GM18907 (cell line): ENCODE data around the gene TRIL.

ENCODE experiments used
- ATAC-seq: cut with Tn5 transposase; IDR thresholded peaks from one replicate; pipeline ENCODE4 v1.9.1; 2021; ENCODE audit warnings: mild to moderate bottlenecking, moderate library complexity; ENCODE audit not compliant: unreplicated experiment

Gene TRIL

DNA sequence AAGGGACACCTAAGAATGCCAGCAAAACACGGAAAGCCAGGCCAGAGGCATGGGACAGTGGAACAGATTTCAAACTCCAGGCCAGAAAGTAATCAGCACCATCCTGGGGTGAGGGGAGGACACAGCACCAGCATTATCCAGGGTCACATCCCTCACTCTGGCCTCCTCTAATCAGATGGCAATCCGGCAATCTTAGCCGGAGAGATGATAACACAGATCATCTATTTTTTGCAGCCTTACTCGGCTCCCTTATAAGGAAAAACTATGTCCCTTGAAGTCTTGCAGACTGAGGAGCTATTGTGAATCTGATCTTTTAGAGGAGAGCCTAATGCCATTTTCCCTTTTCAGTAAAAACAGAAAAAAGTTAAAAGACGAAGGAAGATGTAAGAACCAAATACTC, 16.5 kb downstream of the TRIL start:
- ATAC-seq = no peak

DNA sequence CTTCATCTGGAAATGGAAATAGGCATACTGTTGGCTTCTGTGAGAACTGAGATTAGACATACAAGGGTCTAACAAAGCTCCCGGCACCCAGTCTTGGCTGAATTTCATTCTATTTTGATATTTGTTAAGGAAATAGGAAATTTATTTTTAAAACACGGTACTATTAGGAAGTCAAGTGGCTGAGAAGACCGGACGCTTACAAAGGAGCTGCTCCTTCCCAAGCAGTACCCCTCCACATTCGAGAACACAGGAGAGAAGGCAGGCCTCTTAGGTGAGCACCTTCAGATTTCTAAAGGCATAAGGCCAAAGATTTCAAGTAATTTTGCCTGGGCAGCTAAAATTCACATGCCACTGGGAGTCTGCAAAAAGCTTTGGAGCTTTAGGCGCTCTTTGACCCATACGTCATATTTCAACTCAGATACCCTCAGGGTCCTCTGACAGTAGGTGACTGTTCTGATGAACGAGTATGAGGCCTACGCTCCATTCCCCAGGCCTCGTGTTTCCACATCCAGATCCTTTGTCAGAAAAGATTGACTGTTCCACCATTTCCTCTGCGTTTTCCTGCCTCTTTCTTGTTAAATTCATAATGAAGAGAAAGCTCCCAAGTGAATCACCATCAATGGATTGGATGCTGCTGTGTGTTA, 17.3 kb downstream of the TRIL start:
- no peak for ATAC-seq

DNA sequence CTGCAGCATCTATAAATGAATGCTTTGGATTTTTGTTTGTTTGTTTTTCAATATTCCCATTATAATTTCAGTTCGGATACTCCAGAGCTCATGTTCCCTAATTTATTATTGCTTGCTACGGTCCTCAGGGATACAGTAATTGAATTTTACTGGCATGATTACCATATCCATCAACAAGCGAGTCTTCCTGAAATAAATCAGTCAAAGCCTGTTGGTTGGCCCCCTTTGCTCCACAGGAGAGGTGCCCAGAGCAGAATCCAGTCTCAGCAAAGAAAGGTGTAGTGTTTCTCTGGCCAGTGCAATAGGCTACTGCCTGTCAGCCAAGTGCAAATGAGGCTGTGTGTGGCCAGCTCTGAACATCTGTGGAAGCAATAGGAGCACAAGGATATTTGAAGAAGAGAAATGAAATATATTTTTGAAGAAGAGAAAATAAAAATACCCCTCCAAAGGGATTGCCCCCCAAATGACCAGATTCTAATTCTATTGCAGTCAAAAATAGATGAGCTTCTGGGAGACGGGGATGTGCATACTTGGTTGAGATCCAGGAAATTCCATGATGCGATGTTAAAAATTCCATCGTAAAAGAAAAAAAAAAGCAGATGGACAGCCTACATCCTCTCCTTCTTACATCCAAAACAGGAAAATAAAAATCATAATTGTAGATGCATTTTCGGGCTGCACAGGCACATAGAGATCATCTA, 18.1 kb downstream of the TRIL start:
- no peak for ATAC-seq

DNA sequence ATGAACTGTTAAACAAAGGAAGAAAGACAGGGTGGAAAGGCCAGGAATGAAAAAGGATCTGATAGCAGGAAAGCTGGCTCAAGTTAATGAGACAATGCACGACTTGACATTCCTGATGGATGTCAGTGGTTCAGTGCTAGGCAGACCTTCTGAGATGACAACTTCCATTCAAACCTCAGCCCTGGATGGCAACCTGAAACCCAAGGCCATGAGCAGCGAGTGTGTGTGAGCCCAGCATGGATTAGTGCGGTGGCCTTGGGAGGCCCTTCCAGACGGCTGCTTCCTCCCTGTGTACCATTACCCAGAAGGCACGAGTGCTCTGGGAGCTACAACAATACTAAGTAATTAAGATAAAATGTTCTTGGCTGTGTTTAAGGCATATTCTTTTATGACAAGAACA, 18.8 kb downstream of the TRIL start:
- no peak for ATAC-seq

DNA sequence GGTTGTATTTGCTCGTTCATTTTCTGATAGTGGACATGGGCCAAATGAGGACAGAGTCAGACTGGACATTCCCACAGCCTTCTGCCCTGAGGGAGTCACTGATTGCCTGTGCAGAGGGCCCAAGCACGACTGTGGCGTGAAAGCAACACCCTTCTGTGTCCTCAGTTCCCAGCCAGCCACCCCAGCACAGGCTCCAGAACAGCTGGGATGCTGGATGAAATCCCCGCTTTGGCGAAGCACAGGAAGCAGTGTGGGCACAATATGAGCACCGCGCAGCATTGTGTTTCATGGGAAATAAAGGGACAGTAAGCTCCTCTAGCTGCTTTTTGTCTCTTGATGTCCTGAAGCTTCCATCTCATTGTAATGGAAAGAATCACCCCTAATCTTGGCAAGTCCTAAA, 20.5 kb downstream of the TRIL start:
- no peak for ATAC-seq

DNA sequence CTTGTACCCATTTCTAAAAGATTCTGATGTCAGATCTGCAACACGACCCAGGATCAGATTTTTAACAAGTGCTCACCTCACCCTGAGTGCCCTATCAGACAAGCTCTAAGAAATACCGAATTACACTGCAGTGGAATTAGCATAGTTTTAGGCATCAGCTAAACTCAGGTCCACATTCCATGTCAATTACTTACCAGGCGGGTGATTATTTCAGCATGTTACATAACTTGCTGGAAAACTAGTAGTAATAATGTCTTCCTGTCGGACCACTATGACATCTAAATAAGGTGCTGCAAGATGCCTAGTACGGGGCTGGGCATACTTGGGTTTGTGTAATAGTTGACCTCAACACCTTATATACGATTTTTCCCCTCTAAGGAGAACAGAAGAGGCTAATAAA, 21.0 kb downstream of the TRIL start:
- ATAC-seq = no peak

DNA sequence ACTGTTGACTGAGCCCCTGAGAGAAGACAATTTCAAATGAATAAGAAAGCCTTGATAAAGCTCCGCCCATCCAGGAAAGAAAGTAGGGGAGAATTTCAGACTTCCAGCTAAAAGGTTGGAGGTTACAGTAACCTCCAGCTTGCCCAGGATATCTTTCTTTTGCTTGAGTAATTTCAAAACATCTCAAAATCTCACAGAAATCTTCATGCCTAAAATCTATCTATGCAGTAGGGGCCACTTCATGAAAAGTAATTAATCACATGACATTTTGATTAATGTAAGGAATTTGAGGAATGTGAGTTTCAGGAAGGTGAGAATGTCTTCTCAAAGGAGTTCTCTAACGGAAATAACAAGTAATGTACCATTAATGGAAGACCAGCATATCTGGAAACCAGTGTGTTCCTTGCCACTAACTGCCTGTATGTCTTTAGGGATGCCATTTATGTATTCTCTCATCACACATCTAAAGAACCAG, 24.2 kb downstream of the TRIL start:
- no peak for ATAC-seq

DNA sequence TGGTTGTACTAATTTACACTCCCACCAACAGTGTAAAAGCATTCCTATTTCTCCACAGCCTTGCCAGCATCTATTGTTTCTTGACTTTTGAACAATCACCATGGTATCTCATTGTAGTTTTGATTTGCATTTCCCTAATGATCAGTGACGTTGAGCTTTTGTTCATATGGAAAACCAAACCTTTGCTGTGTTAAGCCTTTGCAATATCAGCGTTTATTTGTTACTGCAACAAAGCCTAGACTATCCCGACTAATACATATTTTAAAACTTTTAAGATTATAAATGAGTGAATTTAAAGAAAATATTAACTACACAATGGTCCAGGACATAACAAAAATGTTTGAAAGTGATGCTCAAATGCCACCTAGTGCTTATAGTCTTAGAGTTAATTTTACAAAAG, 26.6 kb downstream of the TRIL start:
- no peak for ATAC-seq

DNA sequence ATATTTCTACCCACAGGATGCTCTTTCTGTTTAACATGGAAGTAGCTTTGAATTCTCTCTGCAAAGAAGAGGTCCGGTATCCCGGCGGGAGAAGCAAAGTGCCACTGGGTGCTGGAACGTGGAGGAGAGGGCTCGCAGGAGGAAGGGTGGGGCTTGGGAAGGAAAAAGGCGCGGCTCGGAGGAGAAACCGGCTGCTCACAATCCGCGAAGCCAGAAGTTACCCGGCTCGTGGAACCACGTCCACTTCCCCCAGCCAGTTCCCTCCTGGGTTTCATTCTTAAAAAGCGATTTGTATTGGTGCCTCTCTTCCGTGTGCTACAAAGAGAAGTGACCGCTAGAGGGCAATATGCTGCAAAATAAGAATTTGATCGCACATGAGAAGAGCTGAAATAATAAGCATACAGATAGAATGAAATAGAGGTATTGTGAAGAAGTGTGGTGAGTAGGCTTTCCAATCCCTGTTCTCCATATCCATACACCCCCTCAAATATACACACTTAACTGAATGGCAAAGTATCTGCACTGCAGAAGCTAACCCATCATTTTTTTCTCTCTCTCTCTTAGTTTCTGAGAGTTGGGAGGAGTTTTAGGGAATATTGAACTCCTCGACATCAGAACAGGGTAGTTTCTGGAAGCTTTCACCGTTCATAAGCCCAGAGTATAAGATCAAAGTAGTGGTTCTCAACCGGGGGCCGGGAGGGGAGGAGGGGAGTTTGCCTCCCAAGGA, 31.1 kb downstream of the TRIL start:
- peak; percentile 91 for ATAC-seq

DNA sequence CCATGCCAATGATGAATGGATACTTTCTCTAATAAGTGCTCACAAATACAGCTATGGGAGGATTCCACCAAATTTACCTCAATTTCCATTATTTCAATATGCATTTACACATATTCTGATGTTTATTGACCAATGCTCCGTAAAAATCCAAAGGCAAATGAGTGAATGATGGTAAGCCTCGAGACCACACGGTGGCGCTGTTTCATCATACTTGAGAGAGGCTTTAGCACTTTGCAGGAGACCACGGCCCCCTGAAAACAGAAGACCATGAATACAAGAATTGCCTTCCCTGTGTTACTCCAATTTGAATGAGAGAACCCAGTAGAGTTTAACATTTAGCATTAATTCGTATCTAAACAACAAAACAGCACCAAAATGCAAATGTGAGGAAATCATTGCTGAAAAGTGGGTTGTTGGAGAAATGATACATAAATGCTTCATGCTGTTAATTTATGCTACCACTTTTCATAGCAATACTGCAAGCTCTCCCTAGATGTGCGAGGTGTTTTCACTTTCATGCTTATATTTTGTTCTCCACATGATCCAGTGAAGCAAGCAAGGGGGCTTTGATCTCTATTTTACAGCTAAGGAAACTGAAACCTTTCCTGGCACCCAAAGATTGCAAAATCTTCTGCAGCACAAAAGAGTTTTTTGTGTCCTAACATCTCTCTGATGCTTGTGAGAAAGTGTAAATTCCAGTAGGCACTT, 35.4 kb downstream of the TRIL start:
- ATAC-seq = no peak

DNA sequence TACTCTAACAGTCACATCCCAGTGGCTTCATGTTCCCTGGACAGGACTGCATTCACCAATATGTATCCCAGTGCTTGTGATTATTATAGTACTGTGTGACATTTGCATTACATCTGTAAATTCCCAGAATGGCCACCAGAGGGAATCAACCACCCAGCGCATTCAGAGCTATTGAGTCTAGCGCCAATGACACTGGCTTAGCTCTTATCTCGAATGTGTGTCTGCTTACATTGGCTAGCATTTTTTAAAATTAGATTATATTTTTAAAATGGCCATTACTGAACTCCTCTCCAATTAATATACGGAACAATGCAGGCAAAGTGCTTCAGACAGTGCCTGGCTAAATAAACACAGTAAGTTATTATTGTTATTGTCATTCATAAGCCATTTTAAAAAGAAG, 36.3 kb downstream of the TRIL start:
- ATAC-seq = peak; percentile 77

DNA sequence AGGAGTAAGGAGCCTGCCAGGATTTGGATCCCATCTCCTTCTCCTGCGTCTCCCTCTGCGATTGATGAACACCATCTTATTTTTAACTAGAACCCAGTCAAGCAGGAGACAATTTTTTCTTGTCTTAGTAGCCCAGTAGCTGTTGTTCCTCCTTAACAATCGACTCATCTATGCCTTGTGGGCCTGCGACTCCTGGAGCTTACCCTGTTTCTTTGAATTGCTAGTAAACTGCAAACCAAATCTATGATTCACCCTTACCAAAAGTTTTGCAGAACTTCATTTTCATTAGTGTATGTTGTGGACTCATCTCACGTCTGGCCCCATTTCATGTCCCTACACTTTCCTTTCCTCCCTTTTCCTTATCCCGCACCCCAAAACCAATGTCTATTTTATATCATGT, 37.7 kb downstream of the TRIL start:
- no peak for ATAC-seq

DNA sequence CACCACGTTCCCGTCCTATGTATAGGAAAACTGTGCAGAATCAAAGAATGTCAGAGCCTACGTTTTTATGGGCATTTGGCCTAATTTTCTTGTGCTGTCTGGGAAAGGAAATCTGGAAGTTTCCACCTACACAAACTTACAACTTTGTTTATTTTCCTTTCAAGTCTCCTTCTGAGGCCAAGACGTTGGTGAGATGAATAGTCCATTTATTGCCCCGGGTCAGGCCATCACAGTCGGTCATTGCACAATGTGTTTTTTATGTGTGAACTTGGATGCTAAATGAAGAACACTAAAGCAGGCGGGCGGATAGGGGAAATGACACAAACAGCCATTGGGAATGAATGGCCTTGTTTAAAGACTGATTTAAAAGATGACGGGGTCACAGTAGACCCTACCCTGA, 38.6 kb downstream of the TRIL start:
- no peak for ATAC-seq

DNA sequence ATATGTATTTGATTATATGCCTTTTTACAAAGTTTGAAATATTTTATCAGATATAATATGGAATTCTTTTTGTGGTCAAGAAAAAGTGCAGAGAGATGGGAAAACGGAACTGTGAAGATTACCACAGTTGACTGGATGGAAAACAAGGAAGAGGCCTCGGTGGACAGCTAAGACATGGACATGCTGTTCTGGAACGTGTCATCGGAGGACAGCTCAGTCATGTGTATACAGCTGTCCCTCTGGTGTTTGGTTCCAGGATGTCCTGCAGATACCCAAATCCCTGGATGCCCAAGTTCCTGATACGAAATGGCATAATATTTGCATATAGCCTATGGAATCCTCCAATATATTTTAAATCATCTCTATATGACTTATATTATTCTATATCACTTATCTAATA, 49.4 kb downstream of the TRIL start:
- ATAC-seq = no peak

DNA sequence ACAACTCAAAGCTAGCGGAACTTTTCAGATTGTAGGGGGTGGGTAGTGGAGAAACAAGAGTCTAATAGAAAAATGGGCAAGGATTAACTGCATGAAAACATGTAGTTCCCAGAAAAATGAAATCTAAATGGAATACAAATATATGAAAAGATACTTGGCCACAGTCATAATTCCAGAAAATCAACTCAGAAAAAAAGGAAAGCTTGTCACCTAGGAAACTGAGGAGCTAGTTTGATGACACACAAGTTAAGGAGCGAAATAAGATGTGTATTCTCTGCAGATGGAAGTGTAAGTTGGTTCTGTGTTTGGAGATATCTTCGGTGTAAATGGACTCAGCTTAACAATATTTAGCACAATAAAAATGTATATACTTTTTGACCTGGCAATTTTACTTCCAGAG, 52.7 kb downstream of the TRIL start:
- no peak for ATAC-seq

DNA sequence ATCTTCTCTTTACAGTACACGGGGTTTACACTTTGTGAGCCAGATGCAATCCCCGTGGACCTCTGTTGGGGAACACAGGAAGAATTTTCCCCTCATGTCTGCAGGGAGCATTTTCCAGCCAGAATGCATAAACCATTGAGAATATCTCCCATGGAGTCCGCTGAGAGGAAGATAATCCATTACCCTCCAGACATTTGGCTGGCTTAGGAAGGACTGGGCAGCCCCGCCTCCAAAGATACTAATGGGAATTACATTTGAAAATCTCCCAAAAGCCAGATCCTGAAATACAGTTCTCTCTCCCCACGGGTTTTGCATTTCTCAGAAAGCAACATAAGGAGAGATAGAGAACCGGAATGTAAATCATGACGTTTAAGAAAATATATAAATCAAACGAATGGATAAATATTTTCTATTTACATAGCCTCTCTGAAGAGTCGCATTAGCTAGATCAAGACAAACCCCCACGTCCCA, 53.5 kb downstream of the TRIL start:
- no peak for ATAC-seq

DNA sequence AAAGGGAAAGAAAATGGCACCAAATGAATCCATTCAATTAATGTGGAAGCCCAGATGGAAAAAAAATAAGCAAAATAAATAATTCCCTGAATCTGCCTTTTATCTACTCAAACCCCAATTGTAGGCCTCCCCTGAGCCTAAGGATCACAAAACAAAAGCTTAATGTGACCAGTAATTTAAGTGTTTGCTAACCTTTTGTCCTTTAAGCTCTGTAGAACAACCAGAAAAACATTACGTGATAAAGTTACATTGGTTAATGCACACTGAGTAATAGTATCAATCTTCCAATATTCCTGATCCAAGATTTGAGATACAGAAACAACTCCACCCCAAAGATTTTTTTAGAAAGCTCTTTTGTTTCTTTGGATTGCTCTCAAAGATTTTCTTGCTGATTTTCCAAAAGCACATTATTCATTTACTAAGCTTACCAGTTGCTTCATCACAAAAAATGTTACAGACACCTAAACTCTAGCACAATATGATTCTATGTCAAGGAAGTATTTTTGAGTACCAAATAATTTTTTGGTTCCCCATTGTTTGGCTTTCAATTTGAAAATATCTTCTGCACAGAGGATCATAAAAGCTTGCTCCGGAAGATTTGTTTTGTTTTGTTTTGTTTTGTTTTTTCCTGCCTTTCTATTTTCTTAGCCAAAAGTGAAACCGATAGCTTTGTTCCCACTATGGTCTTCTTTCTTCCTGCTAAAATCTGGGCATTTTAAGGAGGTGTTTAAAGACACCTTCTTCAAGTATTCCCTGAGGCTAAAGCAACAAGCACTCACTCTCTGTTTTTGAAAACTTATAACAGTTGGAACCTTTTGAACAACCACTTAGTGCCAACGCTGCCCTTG, 54.2 kb downstream of the TRIL start:
- no peak for ATAC-seq
